Stomach (tissue), 9 donors: Measurements from ENCODE around the gene TUSC1. TPM values are rescaled to one million over a fixed set of nuclear protein-coding genes. Genes with fewer than 3 reads are reported as not detected.

Source experiments
- DNase-seq, 2 donors: peaks; one replicate each; pipeline versions ENCODE4 v3.0.0 to v3.0.0-alpha.2; 2013 to 2019
- H3K27ac ChIP-seq, 5 donors: fragments of 200-600 bp in 4 of 5; sonication (generic) in 4 of 5; one replicate each; pipeline ENCODE4 v1.5.1; 2013 to 2019; ENCODE audit warnings: mild to moderate bottlenecking in 1 of 5, moderate library complexity in 1 of 5
- H3K27me3 ChIP-seq, 3 donors: fragments of 200-600 bp; sonication (generic); one replicate each; pipeline ENCODE4 v1.5.1; 2017 to 2019; ENCODE audit warnings: mixed run types in 1 of 3
- H3K36me3 ChIP-seq, 4 donors: fragments of 200-600 bp; sonication (generic); 1 replicate in 3 of 4; 2 replicates in 1 of 4; pipeline ENCODE4 v1.5.1; 2016 to 2019
- H3K4me1 ChIP-seq, 4 donors: fragments of 200-600 bp; sonication (generic); one replicate each; pipeline ENCODE4 v1.5.1; 2016 to 2019
- H3K4me3 ChIP-seq, 4 donors: fragments of 200-600 bp; sonication (generic) in 3 of 4; one replicate each; pipeline ENCODE4 v1.5.1; 2016 to 2019; ENCODE audit warnings: mild to moderate bottlenecking in 1 of 4
- H3K9me3 ChIP-seq, 4 donors: fragments of 200-600 bp; sonication (generic); one replicate each; pipeline ENCODE4 v1.5.1; 2016 to 2019
- CTCF ChIP-seq, 7 experiments: fragments of 450-650 bp in 4 of 7; fragments of 200-600 bp in 3 of 7; sonication (generic) in 3 of 7; IDR thresholded peaks; one replicate each; pipeline ENCODE4 v1.5.1; 2016 to 2019; ENCODE audit warnings: antibody characterized with exemption in 7 of 7, control low read depth in 2 of 7, mild to moderate bottlenecking in 1 of 7
- EP300 ChIP-seq: sonication (generic); formaldehyde crosslinking; IDR thresholded peaks from one replicate; pipeline ENCODE4 v1.6.1; 2017; ENCODE audit warnings: antibody characterized with exemption
- POLR2A ChIP-seq, 4 donors: fragments of 450-650 bp; IDR thresholded peaks; one replicate each; pipeline ENCODE4 v1.6.1; 2016; ENCODE audit warnings: antibody characterized with exemption in 4 of 4, control low read depth in 2 of 4, mild to moderate bottlenecking in 1 of 4, moderate library complexity in 1 of 4
- POLR2AphosphoS5 ChIP-seq, 3 donors: sonication (generic); formaldehyde crosslinking; IDR thresholded peaks; one replicate each; pipeline ENCODE4 v1.6.1; 2016; ENCODE audit warnings: antibody characterized with exemption in 3 of 3
- WGBS, 5 donors: extraction: QIAGEN DNeasy Blood & Tissue Kit in 3 of 5; methylation state at CpG; one replicate each; pipeline versions ENCODE4 v1.1.5 to v1.1.7; 2013 to 2018; 5-methylcytosine and 5-hydroxymethylcytosine counted together
- intact Hi-C: fragments of 100-400 bp; cut with DNase I; formaldehyde crosslinking; loops from one replicate; pipeline ENCODE4 v1.15.1; 2023; ENCODE audit warnings: low total_unique reads
- polyA plus RNA-seq, 3 donors: library from polyadenylated mRNA; stranded (reverse); fragments of 200-250 nt; gene quantifications; one replicate each; pipeline ENCODE4 v1.2.3, GENCODE V29; 2013
- total RNA-seq, 5 donors: library from RNA; depleted of rRNA; stranded (reverse); fragments of >200 nt; gene quantifications; one replicate each; pipeline versions ENCODE4 v1.1.0 to v1.2.3, GENCODE V29; 2014 to 2016
- donor health status: healthy with polysubstance abuse.
- donor health status: Bipolar disorder and iron deficiency.
- donor health status: healthy.

TUSC1 gene
- total and polyA plus RNA-seq, 8 donors, result 0.58 to 143 (median 11.5) TPM

- H3K9me3 ChIP-seq, result no peaks in the 10 kb centered on the region
- intact Hi-C loops, result no loop called here
- no peaks in the 10 kb centered on the region for H3K27me3 ChIP-seq
- TF ChIP-seq EP300 (no peak), CTCF (IDR thresholded peaks at IDR 0.05) (no peak), POLR2A (IDR thresholded peaks at IDR 0.05) (no peak), POLR2AphosphoS5 (IDR thresholded peaks at IDR 0.05) (no peak)
- H3K4me1 ChIP-seq, result no peaks in the 10 kb centered on the region
- no peaks in the 10 kb centered on the region for H3K36me3 ChIP-seq
- H3K27ac ChIP-seq, result no peak overlapping the region
- DNase-seq, result no peak
- H3K4me3 ChIP-seq, result no peak overlapping the region
Measured at GRCh38 chr9:25700430-25700829, 22.2 kb upstream of the TUSC1 start.

GRCh38 chr9:25691786-25692185 lies 13.5 kb upstream of the TUSC1 start:
- 61 to 86% (median 72%) methylated on average over 4 of the region's 4 CpGs for WGBS, 5 donors
- TF ChIP-seq CTCF (IDR thresholded peaks at IDR 0.05) (no peak), EP300 (no peak), POLR2A (IDR thresholded peaks at IDR 0.05) (no peak), POLR2AphosphoS5 (IDR thresholded peaks at IDR 0.05) (no peak)
- Histone ChIP-seq H3K9me3 (no peaks in the 10 kb centered on the region), H3K36me3 (no peaks in the 10 kb centered on the region), H3K27me3 (no peaks in the 10 kb centered on the region), H3K4me1 (no peaks in the 10 kb centered on the region), H3K4me3 (no peak overlapping the region), H3K27ac (no peak overlapping the region)
- no peak for DNase-seq
- intact Hi-C loops, result no loop called here

- Histone ChIP-seq H3K9me3 (no peaks in the 10 kb centered on the region), H3K4me3 (no peak overlapping the region), H3K36me3 (no peaks in the 10 kb centered on the region), H3K4me1 (peaks cover 0 to 2% (median 0%) of the 10 kb centered on the region in 4 donors), H3K27ac (no peak overlapping the region), H3K27me3 (no peaks in the 10 kb centered on the region)
- TF ChIP-seq POLR2A (IDR thresholded peaks at IDR 0.05) (no peak), POLR2AphosphoS5 (IDR thresholded peaks at IDR 0.05) (no peak), EP300 (no peak), CTCF (IDR thresholded peaks at IDR 0.05) (no peak)
- intact Hi-C loops, result no loop called here
- DNase-seq, result no peak
Measured at GRCh38 chr9:25684321-25684720, 6.1 kb upstream of the TUSC1 start.

GRCh38 chr9:25681266-25681665 lies 3.0 kb upstream of the TUSC1 start:
- DNase-seq, result peak in 1 of 2 donors; percentile 19
- Histone ChIP-seq H3K27ac (no peak overlapping the region), H3K36me3 (no peaks in the 10 kb centered on the region), H3K4me3 (no peak overlapping the region), H3K9me3 (no peaks in the 10 kb centered on the region), H3K27me3 (peaks cover 0 to 6% (median 0%) of the 10 kb centered on the region in 3 donors), H3K4me1 (peaks cover 5 to 19% (median 13%) of the 10 kb centered on the region in 4 donors)
- WGBS, 5 donors, result 68 to 84% (median 77%) methylated on average over 4 of the region's 4 CpGs
- TF ChIP-seq POLR2A (IDR thresholded peaks at IDR 0.05) (no peak), CTCF (IDR thresholded peaks at IDR 0.05) (no peak), POLR2AphosphoS5 (IDR thresholded peaks at IDR 0.05) (no peak), EP300 (no peak)
- intact Hi-C loops, result no loop called here
